OCI-LY3 (cell line): ENCODE measurements around the gene FARP1.

Experiments used
- EZH2phosphoT487 ChIP-seq: fragments of 200-600 bp; shearing (Covaris generic); IDR thresholded peaks from 2 replicates; pipeline ENCODE4 v1.6.1; 2018; ENCODE audit warnings: antibody characterized with exemption, mixed run types, low read depth
- TF ChIP-seq, protein P1 (sequence below): fragments of 200-600, 300-600 bp; sonication (generic); IDR thresholded peaks from 2 replicates; pipeline ENCODE4 v1.5.1; 2014; ENCODE audit warnings: antibody characterized with exemption, low read length, low read depth

DNA sequence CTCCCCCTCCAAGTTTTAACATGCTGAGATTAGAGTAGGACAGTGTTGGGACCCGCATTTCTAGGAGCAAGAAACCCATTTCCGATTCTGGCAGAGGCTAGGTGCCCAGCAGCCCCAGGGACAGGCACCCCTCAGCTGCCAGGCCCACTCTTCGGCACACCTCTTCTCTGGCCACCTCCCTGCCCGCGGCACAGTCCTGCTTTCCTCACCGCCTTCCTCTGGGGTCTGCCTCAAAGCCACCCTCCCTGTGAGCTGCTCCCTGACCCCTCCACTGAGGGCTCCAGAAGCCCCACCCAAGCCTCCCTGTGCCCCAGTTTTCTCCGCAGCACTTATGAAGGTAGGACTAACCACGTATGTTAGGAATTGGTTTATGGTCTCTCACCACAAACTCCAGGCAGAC is 354.1 kb downstream of the FARP1 start:
- TF ChIP-seq, protein P1, sequence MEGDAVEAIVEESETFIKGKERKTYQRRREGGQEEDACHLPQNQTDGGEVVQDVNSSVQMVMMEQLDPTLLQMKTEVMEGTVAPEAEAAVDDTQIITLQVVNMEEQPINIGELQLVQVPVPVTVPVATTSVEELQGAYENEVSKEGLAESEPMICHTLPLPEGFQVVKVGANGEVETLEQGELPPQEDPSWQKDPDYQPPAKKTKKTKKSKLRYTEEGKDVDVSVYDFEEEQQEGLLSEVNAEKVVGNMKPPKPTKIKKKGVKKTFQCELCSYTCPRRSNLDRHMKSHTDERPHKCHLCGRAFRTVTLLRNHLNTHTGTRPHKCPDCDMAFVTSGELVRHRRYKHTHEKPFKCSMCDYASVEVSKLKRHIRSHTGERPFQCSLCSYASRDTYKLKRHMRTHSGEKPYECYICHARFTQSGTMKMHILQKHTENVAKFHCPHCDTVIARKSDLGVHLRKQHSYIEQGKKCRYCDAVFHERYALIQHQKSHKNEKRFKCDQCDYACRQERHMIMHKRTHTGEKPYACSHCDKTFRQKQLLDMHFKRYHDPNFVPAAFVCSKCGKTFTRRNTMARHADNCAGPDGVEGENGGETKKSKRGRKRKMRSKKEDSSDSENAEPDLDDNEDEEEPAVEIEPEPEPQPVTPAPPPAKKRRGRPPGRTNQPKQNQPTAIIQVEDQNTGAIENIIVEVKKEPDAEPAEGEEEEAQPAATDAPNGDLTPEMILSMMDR, result no peak
- no peak for TF ChIP-seq EZH2phosphoT487
